Activated CD4-positive, alpha-beta T cell treated with anti-CD3 and anti-CD28 coated beads for 36 hours (primary cell): ENCODE results near the gene SNIP1. TPM values are rescaled to one million over a fixed set of nuclear protein-coding genes. Genes with fewer than 3 reads are reported as not detected.
A peak's percentile ranks its signal among the peaks of the same experiment; 100 is the strongest.
"Not testable (repeated sequence)": the region's sequence is repeated elsewhere in the genome, so short reads cannot be mapped to it uniquely, and the experiment has no call there.

Experiments used
- ATAC-seq: fragments of 200-7000 bp; cut with Tn5 transposase; one replicate; pipeline ENCODE4 v1.10.0; 2021; ENCODE audit warnings: mild to moderate bottlenecking, moderate library complexity
- CTCF ChIA-PET: fragments of 350-600 bp; sonication (Branson Sonifier 250); formaldehyde crosslinking; loops from one replicate; lab custom pipeline; 2021; ENCODE audit warnings: antibody characterized with exemption; lab: Charles Lee
- POLR2A ChIA-PET: fragments of 350-600 bp; sonication (Branson Sonifier 250); formaldehyde crosslinking; loops from one replicate; lab custom pipeline; 2021; ENCODE audit warnings: antibody characterized with exemption, inconsistent platforms; lab: Charles Lee
- DNase-seq: peaks from one replicate; pipeline ENCODE4 v3.0.0-alpha.2; 2020
- H3K27ac Mint-ChIP-seq: one replicate; pipeline ENCODE4 v1.8.0; 2021; ENCODE audit warnings: mixed read lengths
- H3K27me3 Mint-ChIP-seq: one replicate; pipeline ENCODE4 v1.8.0; 2021; ENCODE audit warnings: mixed read lengths
- H3K36me3 Mint-ChIP-seq: one replicate; pipeline ENCODE4 v1.8.0; 2021; ENCODE audit warnings: low read depth, mixed read lengths
- H3K4me1 Mint-ChIP-seq: one replicate; pipeline ENCODE4 v1.8.0; 2021; ENCODE audit warnings: mixed read lengths
- H3K4me3 Mint-ChIP-seq: one replicate; pipeline ENCODE4 v1.8.0; 2021; ENCODE audit warnings: mild to moderate bottlenecking, moderate library complexity, mixed read lengths
- H3K9me3 Mint-ChIP-seq: one replicate; pipeline ENCODE4 v1.8.0; 2021; ENCODE audit warnings: low read depth, mixed read lengths
- intact Hi-C, 2 experiments: fragments of 100-400 bp; cut with DNase I in 1 of 2; cut with micrococcal nuclease in 1 of 2; formaldehyde crosslinking; loops; one replicate each; pipeline versions ENCODE4 v1.14.2 to v1.15.1; 2022 to 2024; cut with DNase I, micrococcal nuclease
- total RNA-seq, 2 experiments: library from RNA; stranded (reverse); gene quantifications; one replicate each; pipeline ENCODE4 v1.2.3, GENCODE V29; 2021

The SNIP1 gene
- total RNA-seq, 2 experiments from 2014 or later = 18.7 to 21.3 TPM

GRCh38 chr1:37558411-37558810 is 4.3 kb upstream of the SNIP1 start:
- ATAC-seq = no peak

GRCh38 chr1:37557402-37557801 is 3.3 kb upstream of the SNIP1 start:
- H3K9me3 Mint-ChIP-seq = no peaks in the 10 kb centered on the region
- DNase-seq (no peak), ATAC-seq (no peak)
- no peaks in the 10 kb centered on the region for H3K27me3 Mint-ChIP-seq
- POLR2A ChIA-PET = interaction anchor here (0.5 kb wide), 1 partner anchor 71 kb away, joined by 3 read pairs; no protein-coding TSS in a partner anchor
- H3K36me3 Mint-ChIP-seq = peaks cover 14% of the 10 kb centered on the region
- no peak overlapping the region for H3K4me3 Mint-ChIP-seq
- H3K27ac Mint-ChIP-seq = no peak overlapping the region
- CTCF ChIA-PET = no interaction called here
- peaks cover 14% of the 10 kb centered on the region for H3K4me1 Mint-ChIP-seq
- intact Hi-C loops = no loop called here

More at GRCh38 chr1:37558411-37558810, 4.3 kb upstream of the SNIP1 start:
- ChIA-PET CTCF (interaction anchor here (0.6 kb wide), 1 partner anchor 12 kb away, joined by 3 read pairs; no protein-coding TSS in a partner anchor), POLR2A (no interaction called here)
- Mint-ChIP-seq H3K27ac (no peak overlapping the region), H3K4me3 (no peak overlapping the region), H3K4me1 (peaks cover 3% of the 10 kb centered on the region), H3K9me3 (no peaks in the 10 kb centered on the region), H3K27me3 (no peaks in the 10 kb centered on the region), H3K36me3 (peaks cover 6% of the 10 kb centered on the region)
- intact Hi-C loops = no loop called here
- DNase-seq = no peak

- POLR2A ChIA-PET = no interaction called here
- Mint-ChIP-seq H3K36me3 (peaks cover 17% of the 10 kb centered on the region), H3K27me3 (no peaks in the 10 kb centered on the region), H3K4me3 (no peak within 1 kb of the TSS), H3K4me1 (peaks cover 20% of the 10 kb centered on the region), H3K27ac (no peak within 1 kb of the TSS), H3K9me3 (no peaks in the 10 kb centered on the region)
- CTCF ChIA-PET = no interaction called here
- ATAC-seq = peak; percentile 30
- intact Hi-C loops = no loop called here
- DNase-seq = peak; percentile 61
Measured at GRCh38 chr1:37556712-37557196, 2.7 kb upstream of the SNIP1 start, which contains the start of gene DNALI1. TSS of gene DNALI1 (plus strand) at chr1:37556940. CDS start at chr1:37556995, 55 bp downstream.

GRCh38 chr1:37553598-37553926 is 531 bp downstream of the SNIP1 start:
- peaks cover 34% of the 10 kb centered on the region for H3K36me3 Mint-ChIP-seq
- H3K4me3 Mint-ChIP-seq = peak overlapping the region; percentile 92
- peak overlapping the region; percentile 95 for H3K27ac Mint-ChIP-seq
- POLR2A ChIA-PET = interaction anchor here (0.6 to 2.0 kb wide), 3 partner anchors 39 to 255 kb away, joined by 4 to 8 read pairs (median 7); partner anchors contain the start of genes C1orf122, MEAF6 and YRDC
- intact Hi-C loops = loop anchor here (5.0 kb wide), 2 partner anchors 81 to 96 kb away; partner anchors contain the start of gene ZC3H12A (in 1 of the 2)
- peaks cover 38% of the 10 kb centered on the region for H3K4me1 Mint-ChIP-seq
- peak; percentile 17 for ATAC-seq
- peak; percentile 25 for DNase-seq
- CTCF ChIA-PET = interaction anchor here (0.6 to 2.4 kb wide), 7 partner anchors 11 to 270 kb away, joined by 3 to 9 read pairs (median 3); partner anchors contain the start of gene MEAF6
- no peaks in the 10 kb centered on the region for H3K9me3 Mint-ChIP-seq
- H3K27me3 Mint-ChIP-seq = no peaks in the 10 kb centered on the region

- H3K36me3 Mint-ChIP-seq = peaks cover 55% of the 10 kb centered on the region
- DNase-seq (no peak), ATAC-seq (no peak)
- intact Hi-C loops = no loop called here
- no peak overlapping the region for H3K4me3 Mint-ChIP-seq
- CTCF ChIA-PET = interaction anchor here (0.7 to 1.4 kb wide), 4 partner anchors 11 to 133 kb away, joined by 3 to 4 read pairs (median 3); partner anchors contain the start of genes GNL2 and MEAF6
- H3K27ac Mint-ChIP-seq = peak overlapping the region; percentile 76
- no peaks in the 10 kb centered on the region for H3K27me3 Mint-ChIP-seq
- no peaks in the 10 kb centered on the region for H3K9me3 Mint-ChIP-seq
- H3K4me1 Mint-ChIP-seq = peaks cover 36% of the 10 kb centered on the region
- POLR2A ChIA-PET = no interaction called here
Measured at GRCh38 chr1:37549341-37549740, 4.8 kb downstream of the SNIP1 start.

- Mint-ChIP-seq H3K4me1 (peaks cover 10% of the 10 kb centered on the region), H3K9me3 (no peaks in the 10 kb centered on the region), H3K27me3 (no peaks in the 10 kb centered on the region), H3K4me3 (no peak overlapping the region), H3K27ac (no peak overlapping the region), H3K36me3 (peaks cover 39% of the 10 kb centered on the region)
- ChIA-PET CTCF (interaction anchor here (0.6 kb wide), 1 partner anchor 31 kb away, joined by 3 read pairs; the partner anchor contains the start of gene MEAF6), POLR2A (interaction anchor here (0.7 kb wide), 1 partner anchor 31 kb away, joined by 3 read pairs; the partner anchor contains the start of gene MEAF6)
- intact Hi-C loops = no loop called here
- ATAC-seq (no peak), DNase-seq (no peak)
Measured at GRCh38 chr1:37545019-37545418, 9.1 kb downstream of the SNIP1 start.

- ChIA-PET POLR2A (interaction anchor here (0.7 kb wide), 1 partner anchor 30 kb away, joined by 3 read pairs; the partner anchor contains the start of gene MEAF6), CTCF (interaction anchor here (0.6 kb wide), 1 partner anchor 30 kb away, joined by 3 read pairs; the partner anchor contains the start of gene MEAF6)
- Mint-ChIP-seq H3K4me3 (no peak overlapping the region), H3K9me3 (no peaks in the 10 kb centered on the region), H3K4me1 (peaks cover 5% of the 10 kb centered on the region), H3K27me3 (no peaks in the 10 kb centered on the region), H3K36me3 (peaks cover 36% of the 10 kb centered on the region), H3K27ac (no peak overlapping the region)
- DNase-seq (no peak), ATAC-seq (no peak)
- intact Hi-C loops = no loop called here
Measured at GRCh38 chr1:37544530-37544929, 9.6 kb downstream of the SNIP1 start.

GRCh38 chr1:37540036-37540785 is 13.9 kb downstream of the SNIP1 start:
- no peak for ATAC-seq
- Mint-ChIP-seq H3K27me3 (no peaks in the 10 kb centered on the region), H3K9me3 (no peaks in the 10 kb centered on the region), H3K36me3 (peaks cover 44% of the 10 kb centered on the region), H3K27ac (no peak overlapping the region), H3K4me3 (no peak overlapping the region), H3K4me1 (peaks cover 17% of the 10 kb centered on the region)
- ChIA-PET CTCF (interaction anchor here (1.0 kb wide), 2 partner anchors 25 to 142 kb away, joined by 3 to 6 read pairs; partner anchors contain the start of gene MEAF6), POLR2A (no interaction called here)
- intact Hi-C loops = no loop called here
- no peak for DNase-seq

- DNase-seq, POLR2A ChIA-PET, intact Hi-C loops, H3K27ac Mint-ChIP-seq, ATAC-seq, H3K9me3 Mint-ChIP-seq, H3K4me3 Mint-ChIP-seq, H3K27me3 Mint-ChIP-seq: not testable (repeated sequence)
- H3K36me3 Mint-ChIP-seq = peaks cover 43% of the 10 kb centered on the region
- peaks cover 23% of the 10 kb centered on the region for H3K4me1 Mint-ChIP-seq
- CTCF ChIA-PET = interaction anchor here (0.6 to 1.2 kb wide), 3 partner anchors 11 to 143 kb away, joined by 3 to 4 read pairs (median 4); no protein-coding TSS in a partner anchor
Measured at GRCh38 chr1:37539154-37539553, 14.9 kb downstream of the SNIP1 start.

GRCh38 chr1:37537378-37537777 is 16.7 kb downstream of the SNIP1 start:
- peaks cover 23% of the 10 kb centered on the region for H3K4me1 Mint-ChIP-seq
- no peaks in the 10 kb centered on the region for H3K9me3 Mint-ChIP-seq
- ChIA-PET POLR2A (no interaction called here), CTCF (interaction anchor here (0.5 to 0.7 kb wide), 3 partner anchors 11 to 23 kb away, joined by 3 read pairs; partner anchors contain the start of genes MEAF6 and SNIP1)
- peaks cover 48% of the 10 kb centered on the region for H3K36me3 Mint-ChIP-seq
- H3K27ac Mint-ChIP-seq = peak overlapping the region; percentile 0
- no peak overlapping the region for H3K4me3 Mint-ChIP-seq
- ATAC-seq (peak; percentile 93), DNase-seq (peak; percentile 28)
- intact Hi-C loops = no loop called here
- H3K27me3 Mint-ChIP-seq = no peaks in the 10 kb centered on the region
